ENCODE results near the gene PEAK1.
"Not testable (repeated sequence)": the region's sequence is repeated elsewhere in the genome, so short reads cannot be mapped to it uniquely, and the experiment has no call there.

The PEAK1 gene

DNA sequence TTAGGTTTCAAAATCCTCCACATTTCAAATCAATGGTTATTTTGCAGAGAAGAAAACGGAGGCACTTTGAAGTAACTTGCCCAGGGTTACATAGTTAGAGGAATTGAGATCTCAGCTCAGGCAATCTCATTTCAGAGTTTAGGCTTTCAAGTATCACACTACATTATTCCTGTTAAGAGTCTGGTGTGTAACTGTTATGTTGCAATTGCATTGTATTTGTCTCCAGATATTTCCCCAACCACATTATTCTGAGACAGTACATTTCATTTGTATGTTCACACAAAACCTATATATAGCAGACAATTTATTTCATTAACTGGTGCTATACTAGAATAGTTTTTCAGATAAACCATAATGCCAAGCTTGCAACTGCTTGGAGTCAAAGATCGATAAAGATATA, 194.8 kb downstream of the PEAK1 start:
- DNase-seq, result no peak

- DNase-seq, result no peak
Measured at GRCh38 chr15:77224352-77224751, 195.6 kb downstream of the PEAK1 start.

GRCh38 chr15:77221708-77222107, 198.2 kb downstream of the PEAK1 start:
- no peak for DNase-seq

DNA sequence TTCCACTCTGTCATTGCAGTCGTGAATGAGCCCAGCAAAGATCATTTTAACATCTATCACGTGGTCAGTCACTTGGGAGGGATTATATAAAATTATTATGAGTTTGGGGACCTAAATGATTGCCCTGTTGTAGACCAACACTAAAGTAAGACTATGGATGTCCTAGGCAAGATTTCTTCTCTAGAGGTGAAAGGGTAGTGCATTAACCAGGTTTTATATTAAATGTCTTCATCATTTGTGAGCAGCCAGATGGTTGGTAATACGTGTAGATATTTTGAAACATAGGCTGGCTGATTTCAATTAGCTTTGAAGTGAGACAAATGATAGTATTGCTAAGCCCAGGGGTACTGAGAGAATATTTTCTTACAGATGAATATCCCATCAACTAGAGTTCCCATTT, 198.7 kb downstream of the PEAK1 start:
- DNase-seq, result no peak

DNA sequence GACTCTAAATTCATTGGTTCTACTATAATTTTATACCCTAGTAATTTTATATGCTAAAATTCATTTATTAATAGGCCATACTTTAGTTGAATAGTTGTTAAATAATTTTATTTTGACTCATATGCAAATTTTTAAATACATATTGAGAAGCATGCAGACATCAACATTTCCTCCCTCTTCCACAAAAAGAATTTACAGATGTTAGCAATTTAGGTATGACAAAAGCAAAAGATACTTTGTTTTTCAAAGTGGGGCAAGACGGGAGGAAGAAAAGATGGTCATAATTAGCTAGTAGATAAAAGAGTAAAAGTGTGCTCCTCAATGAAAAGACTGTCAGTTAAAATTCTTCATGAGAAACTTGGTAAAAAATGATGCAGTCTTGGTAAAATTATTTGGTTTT, 200.1 kb downstream of the PEAK1 start:
- DNase-seq, result no peak

GRCh38 chr15:77209221-77209620, 210.7 kb downstream of the PEAK1 start:
- no peak for DNase-seq

DNA sequence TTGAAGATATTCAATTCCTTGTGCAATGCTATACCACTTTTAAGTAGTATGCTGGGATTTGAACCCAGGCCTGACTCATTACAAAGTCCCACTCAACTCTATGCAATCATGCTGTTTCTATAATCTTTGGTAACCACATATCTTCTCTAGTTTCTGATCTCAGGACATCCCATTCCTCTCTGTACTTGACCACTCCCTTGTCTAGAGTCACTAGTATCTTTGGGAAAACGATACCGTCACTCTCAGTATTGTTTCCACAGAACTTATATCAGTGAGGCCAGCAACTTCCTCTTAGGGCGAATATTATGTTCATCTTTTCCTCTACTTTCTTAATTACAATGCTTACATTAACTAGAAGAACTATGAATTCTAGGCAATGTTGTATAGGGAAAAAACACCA, 211.7 kb downstream of the PEAK1 start:
- DNase-seq, result no peak

GRCh38 chr15:77201665-77202064, 218.2 kb downstream of the PEAK1 start:
- no peak for DNase-seq

- DNase-seq, result no peak
Measured at GRCh38 chr15:77196381-77196780, 223.5 kb downstream of the PEAK1 start.

- no peak for DNase-seq
Measured at GRCh38 chr15:77195586-77195985, 224.3 kb downstream of the PEAK1 start.

DNA sequence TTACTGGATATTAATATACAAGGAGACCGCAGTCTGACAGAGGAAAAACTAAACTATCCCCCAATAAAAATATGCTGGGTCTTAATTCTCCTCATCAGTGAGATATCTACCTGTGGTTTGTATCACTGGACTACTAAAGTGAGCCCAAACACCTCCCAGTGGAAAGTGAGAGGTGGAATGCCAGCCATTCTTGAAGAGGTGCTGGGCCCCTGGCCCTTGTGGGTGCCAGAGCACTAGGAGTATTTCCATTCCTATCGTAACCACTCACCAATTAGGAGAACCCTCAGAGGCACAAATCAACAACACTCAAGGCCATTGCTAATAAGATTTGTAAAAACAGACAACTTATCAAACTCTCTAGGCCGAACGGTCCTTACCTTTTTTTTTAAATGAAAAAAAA, 227.5 kb downstream of the PEAK1 start:
- no peak for DNase-seq

DNA sequence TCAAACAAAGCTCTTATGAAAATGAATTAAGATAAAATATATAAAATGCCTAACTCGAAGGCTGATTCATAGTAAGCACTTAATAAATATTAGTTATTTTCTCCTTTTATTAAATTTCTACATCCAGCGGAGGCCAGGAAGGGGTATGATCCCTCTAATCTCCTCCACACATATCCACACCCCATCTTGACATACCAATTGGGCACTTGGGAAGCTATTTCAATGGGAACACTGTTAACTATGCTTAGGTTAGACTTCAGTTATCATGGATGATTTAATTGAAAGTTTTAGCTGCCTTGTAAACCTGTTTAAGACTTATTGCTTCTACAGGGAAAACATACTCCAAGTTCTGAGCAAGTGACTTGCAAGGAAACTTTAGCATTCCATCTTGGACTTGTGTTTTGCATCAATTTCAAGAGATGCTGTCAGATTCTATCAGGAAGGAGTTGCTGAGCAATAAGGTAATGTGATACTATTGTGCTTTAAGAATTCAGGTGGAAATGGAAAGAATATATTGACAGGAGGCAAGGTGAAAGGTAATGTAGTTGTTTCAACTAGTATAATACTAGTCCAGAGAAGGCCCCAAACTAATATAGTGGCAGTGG, 228.6 kb downstream of the PEAK1 start:
- no peak for DNase-seq

- DNase-seq, result no peak
Measured at GRCh38 chr15:77187751-77188464, 232.0 kb downstream of the PEAK1 start.

DNA sequence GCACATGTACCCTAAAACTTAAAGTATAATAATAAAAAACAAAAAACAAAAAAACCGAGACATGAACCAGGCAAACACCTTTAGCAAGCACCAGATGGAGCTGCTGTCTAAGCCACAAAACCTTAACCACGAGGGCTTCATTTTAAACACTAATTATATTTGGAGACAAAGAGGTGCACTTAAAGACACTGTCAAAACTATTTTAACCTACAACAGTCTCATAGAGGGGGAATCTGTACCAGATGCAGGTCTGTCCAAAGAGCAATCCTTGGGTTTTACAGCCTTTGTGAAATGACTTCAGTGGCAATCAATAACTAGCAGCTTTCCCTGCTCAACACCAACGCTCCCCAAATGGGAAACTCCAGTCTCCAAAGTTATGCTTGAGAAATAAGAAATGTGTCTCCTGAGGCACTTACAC, 233.3 kb downstream of the PEAK1 start:
- DNase-seq, result peak; percentile 30

DNA sequence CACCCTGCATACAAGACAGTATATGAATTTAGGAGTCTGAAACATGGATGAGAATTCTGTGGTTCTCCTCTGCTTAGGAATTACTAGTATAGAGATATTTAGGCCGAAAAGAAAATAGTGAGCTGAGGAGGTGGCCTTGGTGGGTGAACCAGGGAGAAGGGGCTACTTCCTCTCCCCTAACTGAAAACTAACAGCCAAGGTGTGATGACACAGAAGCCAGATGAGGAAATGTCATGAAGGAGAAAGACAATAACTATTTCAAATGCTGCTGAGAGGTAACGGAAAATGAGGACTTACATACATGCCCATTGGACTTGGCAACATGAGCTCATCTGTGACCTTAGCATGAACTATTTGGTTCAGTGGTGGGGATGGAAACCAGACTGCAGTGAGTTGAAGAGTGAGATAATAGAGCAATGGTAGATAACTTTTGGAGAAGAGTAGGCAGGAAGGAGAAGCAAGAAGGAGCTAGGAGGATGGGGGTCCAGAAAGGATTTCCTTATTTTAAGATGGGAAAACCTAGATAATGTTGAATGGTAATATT, 234.6 kb downstream of the PEAK1 start:
- DNase-seq, result no peak

- not testable (repeated sequence) for DNase-seq
Measured at GRCh38 chr15:77184352-77184751, 235.6 kb downstream of the PEAK1 start.

GRCh38 chr15:77183066-77183465, 236.8 kb downstream of the PEAK1 start:
- no peak for DNase-seq

DNA sequence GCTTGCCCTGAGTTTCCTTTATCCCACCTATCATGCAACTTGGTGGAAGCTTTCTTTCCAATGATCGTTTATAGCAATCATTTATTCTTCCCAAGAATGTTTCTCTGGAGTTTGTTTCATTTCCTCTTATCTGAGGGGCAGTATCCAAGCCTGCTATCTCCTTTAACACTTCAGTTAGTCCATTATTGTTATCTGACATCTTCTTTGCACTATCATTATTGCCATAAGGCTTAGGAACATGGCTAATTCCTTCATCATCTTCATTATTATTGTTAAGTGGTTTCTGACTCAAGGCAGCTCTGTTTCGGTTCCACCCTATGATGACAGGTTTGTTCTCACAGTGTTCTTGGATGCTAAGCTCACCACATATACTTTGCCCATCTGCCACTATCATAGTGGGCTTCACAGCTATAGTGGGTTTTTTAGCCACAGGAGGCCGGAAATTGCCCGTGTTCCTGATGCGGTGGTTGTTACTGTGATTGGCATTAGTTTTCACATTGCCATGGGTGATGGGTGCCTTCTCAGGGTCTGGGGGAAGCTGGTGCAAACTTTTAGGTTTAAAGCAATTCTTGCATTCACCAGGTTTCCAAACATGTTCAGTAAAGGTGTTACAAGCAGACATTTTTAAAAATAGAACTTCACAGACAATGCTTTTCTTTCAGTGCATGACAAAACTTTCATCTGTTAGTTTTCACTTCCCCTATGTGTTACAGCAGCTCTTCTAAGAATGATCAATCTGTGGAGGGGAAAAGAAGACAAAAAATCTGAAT, 238.4 kb downstream of the PEAK1 start:
- DNase-seq, result no peak

GRCh38 chr15:77180757-77181156, 239.1 kb downstream of the PEAK1 start:
- no peak for DNase-seq

DNA sequence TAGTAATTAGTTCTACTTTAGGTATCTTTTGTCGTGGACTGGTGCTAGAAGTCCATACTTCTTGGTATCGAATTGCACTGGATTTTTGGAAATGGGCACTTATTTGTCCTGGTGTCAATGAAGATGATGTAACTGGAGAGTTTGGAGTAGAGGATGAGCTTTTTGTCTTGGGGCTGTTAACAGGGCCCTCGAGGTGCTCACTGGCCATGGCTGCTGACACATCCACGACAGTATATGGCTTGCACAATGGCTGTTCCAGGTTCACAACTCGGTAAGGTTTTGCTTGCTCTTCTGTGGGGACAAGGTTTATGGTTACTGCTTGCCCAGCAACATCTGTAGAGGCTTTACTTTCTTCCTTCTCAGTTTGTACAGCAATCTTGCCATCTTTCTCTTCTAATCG, 239.6 kb downstream of the PEAK1 start:
- DNase-seq, result no peak

GRCh38 chr15:77179541-77179998, 240.3 kb downstream of the PEAK1 start:
- no peak for DNase-seq

- DNase-seq, result no peak
Measured at GRCh38 chr15:77178411-77178810, 241.5 kb downstream of the PEAK1 start.

DNA sequence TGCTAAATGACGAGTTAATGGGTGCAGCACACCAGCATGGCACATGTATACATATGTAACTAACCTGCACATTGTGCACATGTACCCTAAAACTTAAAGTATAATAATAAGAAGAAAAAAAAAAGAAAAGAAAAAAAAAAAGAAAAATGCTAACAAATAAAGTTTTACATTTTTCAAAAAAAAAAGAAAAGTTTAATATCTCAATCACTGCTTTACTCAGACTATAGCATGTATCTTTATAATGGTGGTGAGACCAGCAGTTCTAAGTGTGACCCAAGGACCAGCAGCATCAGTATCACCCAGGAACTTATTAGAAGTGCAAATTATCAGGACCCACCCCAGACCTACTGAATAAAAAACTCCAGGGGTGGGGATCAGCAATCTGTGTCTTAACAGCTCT, 243.8 kb downstream of the PEAK1 start:
- DNase-seq, result not testable (repeated sequence)

GRCh38 chr15:77173487-77173886, 246.4 kb downstream of the PEAK1 start:
- no peak for DNase-seq
